HG02885 (cell line): ENCODE data around the gene GIMD1.
"Not testable (repeated sequence)": the region's sequence is repeated elsewhere in the genome, so short reads cannot be mapped to it uniquely, and the experiment has no call there.

Source experiments
- ATAC-seq: cut with Tn5 transposase; IDR thresholded peaks from one replicate; pipeline ENCODE4 v1.9.1; 2021; ENCODE audit warnings: mild to moderate bottlenecking; ENCODE audit not compliant: unreplicated experiment, poor library complexity

The GIMD1 gene

DNA sequence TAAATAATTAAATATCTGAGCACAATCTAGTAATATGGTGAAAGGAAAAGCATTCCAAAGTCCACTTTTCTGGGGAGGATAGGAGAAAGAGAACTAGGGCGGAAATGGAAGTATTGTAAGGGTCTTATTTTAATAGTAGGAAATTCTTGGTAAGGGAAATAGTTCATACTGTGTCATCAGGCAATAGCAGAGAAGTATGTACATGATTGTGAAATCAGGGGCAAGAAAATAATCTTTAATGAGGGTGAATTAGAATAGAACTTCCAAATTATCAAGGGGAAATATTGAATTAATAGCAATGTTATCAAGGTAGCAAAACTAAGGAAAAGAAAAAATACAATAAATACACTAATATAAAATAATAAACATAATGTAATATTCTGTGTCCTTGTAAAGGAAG is 14.8 kb downstream of the GIMD1 start:
- ATAC-seq: no peak

DNA sequence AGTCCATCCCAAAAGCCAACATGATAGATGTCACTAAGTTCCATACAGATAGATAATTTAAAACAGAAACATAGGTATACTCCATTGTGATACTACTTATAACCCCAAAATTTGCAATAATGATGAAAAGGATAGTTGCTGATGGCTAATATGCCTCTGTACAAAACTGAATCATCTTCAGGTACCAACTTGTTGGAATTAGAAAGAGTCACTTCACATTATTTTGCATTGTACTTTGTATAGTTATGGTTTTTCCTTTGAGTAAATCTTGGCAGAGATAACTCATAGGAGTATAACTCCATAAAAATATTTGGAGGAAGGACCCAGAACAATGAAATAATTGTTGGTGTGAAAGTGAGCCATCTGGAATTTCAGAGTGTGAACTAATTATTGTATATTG is 17.6 kb downstream of the GIMD1 start:
- ATAC-seq: no peak

DNA sequence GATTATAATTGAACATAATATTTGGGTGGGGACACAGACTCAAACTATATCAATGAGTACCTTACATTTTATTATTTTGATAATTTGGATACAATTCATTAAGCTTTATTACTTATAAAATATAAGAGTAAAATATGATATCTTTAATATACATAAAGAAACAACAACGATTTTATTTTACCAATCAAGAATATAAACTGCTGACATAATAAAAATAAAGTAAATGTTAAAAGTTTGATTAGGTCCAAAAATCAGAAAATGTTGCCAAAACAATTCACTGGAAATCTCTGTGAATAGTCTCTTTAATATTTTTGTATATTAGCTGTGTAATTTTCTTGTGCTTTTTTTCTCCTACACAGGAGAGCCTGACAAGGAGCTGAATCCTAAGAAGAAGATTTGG is 21.4 kb downstream of the GIMD1 start:
- ATAC-seq: no peak

DNA sequence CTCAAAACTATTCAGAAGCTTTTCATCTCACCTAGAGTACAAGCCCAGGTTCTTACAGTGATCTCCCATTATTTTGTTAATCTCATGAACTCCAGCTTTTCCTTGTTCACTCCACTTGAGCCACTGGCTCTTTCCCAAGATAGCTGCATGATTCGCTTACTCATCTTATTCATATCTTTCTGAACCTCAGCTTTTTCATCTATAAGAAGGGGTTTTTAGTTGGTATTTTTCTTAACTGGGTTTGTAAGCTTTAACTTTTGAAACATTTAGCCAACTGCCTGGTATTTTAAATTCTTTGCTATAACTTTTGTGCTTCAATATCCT is 24.0 kb downstream of the GIMD1 start:
- ATAC-seq: no peak

DNA sequence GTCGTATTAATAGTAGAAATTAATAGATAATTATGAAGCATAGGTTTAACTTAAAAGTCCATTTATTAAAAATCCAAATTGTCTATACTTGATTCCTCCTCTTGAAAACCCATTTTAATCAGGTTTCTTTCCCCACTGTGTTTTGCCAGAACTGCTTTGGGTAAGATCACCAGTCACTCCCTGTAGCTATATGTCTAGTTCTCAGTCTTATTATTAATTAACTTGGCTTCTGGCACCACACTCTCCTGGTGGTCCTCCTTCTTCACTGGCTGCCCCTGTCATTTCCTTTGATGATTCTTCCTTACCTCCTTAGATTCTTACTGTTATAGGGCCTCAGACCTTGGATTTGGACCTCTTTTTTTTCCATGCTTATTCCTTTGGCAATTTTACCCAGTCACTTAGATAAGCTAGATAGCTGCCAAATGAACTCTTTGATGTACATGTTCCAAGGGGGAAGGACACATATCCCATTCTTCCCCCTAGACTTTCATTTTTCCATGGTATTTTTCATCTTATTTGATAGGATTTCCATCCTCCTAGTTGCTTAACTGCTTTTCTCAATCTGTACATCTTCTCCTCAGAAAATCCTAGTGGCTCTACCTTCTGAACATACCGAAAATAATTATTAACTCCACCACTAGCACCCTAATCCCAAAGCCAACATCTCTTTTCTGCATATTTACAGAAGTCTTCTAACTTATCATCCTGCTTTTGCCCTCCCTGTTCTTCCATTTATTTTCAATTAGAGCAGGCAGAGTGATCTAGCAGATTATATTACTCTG is 24.5 kb downstream of the GIMD1 start:
- ATAC-seq: no peak

DNA sequence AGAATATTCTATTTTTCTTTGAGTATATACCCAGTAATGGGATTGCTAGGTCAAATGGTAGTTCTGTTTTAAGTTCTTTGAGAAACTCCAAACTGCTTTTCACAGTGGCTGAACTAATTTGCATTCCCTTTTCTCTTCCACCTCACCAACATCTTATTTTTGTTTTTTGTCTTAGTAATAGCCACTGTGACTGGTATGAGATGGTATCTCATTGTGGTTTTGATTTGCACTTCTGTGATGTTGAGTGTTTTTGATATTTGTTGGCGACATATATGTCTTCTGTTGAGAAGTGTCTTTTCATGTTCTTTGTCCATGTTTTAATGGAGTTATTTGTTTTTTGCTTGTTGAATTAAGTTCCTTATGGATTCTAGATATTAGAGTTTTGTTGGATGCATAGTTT is 27.8 kb downstream of the GIMD1 start:
- no peak for ATAC-seq

DNA sequence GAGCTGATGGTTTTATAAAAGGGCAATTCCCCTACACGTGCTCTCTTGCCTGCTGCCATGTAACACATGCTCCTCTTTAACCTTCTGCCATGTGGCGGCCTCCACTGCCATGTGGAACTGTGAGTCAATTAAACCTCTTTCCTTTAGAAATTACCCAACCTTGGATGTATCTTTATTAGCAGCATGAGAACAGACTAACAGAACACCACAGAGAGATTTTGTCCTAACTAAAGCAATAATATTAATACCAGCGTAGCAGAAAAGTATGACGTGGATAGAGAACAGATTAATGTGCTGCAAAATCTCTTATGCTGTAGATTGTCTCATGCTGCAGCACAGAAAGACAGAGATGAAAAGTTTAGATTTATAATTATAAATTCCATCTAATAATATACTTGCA is 29.1 kb downstream of the GIMD1 start:
- no peak for ATAC-seq

DNA sequence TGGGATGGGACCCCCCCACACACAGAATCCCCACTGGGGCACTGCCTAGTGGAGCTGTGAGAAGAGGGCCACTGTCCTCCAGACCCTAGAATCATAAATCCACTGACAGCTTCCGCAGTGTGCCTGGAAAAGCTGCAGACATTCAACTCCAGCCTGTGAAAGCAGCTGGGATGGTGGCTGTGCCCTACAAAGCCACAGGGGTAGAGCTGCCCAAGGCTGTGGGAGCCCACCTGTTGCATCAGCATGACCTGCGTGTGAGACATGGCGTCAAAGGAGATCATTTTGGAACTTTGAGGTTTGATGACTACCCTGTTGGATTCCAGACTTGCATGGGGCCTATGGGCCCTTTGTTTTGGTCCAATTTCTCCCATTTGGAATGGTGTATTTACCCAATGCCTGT is 29.9 kb downstream of the GIMD1 start:
- ATAC-seq: no peak

DNA sequence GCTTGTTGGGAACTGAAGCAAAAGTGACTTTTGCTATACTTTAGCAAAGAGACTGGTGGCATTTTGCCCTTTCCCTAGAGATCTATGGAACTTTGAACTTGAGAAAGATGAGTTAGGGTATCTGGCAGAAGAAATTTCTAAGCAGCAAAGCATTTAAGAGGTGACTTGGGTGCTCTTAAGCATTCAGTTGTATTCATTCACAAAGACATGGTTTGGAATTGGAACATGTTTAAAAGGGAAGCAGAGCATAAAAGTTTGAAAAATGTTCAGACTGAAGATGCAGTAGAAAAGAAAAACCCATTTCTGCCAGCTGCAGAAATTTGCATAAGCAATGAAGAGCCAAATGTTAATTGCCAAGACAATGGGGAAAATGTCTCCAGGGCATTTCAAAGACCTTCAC is 30.7 kb downstream of the GIMD1 start:
- ATAC-seq: no peak

DNA sequence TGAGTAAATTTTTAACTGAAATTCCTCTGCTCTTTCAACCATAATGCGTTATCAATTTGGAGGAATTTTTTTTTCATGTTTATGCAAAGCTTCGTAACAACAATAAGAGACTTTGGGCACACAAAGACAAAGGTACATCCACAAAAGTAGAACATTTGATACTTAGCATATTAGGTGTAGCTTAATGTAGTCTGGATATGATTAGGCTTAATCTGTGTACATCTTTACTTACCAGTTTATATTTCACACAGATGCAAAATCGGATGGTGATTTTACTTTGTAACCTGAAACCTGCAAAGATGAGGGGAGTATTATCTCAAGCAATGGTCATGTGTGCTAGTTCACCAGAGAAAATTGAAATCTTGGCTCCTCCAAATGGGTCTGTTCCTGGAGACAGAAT is 32.0 kb downstream of the GIMD1 start:
- ATAC-seq: no peak

DNA sequence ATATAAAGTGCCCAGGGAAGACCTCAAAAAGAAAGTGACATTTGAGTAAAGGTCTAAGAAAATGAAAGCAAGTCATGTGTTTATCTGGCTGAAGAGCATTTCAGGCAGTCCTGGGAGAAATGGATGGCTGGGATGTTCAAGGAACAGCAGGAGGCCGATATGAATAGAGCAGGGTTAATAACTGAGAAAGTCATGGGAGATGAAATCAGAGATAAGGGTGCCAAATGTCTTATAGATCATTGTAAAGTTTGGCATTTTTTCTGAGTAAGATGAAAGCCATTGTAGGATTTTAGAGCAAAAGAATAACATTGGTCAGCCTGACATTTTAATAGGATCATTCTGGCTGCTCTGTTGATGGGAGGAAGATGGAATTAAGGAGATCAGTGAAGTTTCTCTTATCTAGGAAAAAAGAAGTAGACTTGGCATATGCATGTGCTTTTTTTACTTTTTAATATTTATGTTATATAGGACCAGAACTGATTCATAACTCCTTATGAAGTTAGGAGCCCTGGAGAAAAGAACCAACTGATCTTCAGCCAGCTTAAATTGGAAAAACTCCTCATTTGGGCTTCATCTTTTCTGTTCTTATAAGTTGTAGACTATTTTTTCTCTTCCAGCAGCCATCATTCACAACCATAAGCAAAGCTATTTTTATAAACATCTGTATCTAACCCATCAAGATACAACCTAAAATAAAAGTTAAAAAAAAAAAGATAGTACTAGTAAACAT is 33.7 kb downstream of the GIMD1 start:
- no peak for ATAC-seq

DNA sequence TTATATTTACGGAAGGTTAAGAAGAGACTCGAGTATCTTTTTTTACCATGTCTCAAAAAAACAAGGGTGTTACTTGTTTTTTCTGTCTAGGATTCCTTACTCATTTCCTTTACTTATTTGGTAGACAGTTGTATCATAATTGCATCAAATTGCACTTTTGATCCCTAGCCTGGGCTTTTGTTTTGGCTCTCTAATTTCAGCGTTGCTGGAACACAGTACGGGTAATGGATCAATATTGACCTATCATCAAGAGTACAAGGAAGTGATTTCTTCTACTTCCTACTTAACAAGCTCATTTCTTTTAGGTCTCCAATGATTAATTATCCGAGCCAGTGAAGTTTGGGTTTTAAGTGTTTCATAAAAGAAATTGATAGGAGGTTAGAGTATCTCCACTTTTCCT is 35.4 kb downstream of the GIMD1 start:
- no peak for ATAC-seq

DNA sequence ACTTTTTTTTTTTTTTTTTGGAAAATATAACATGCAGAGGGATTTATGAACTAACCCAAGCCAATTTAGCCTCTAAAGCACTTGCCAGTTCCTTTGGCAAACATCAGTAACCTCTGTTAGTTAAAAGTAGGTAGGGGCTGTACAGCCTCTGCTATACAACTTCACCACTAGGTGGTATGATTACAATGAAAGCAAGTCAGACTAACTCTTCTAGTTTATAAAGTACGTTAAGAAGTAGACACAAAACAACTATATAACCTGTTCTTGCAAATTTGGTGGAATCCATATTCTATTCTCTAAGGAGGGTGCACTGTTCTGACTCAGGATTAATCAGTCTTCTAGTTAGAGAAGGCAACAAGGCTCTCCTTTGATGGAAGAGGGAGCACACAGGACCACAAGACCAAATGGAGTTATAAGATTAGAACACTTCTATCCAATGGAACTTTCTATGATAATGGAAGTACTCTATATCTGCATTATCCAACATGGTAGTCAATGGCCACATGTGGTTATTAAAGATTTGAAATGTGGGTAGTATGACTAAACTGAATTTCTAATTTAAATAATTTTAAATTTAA is 39.4 kb downstream of the GIMD1 start:
- peak; percentile 92 for ATAC-seq

DNA sequence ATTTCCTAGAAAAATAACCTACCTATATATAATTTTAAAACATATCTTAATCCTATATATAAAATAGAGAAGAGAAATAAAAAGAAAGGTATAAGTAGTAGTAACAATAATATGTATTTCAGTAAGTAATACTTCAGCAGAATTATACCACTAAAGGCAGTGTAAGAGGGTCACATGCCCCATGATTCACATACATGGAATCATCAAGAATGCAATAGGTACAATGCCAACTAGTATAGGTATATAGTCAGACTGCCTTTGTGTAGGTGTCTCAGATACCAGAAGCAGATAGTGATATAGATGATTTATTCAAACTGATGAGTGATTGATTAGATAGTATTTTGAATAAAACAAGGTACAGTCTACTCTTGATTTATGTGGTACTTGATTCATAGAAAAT is 42.8 kb downstream of the GIMD1 start:
- no peak for ATAC-seq

DNA sequence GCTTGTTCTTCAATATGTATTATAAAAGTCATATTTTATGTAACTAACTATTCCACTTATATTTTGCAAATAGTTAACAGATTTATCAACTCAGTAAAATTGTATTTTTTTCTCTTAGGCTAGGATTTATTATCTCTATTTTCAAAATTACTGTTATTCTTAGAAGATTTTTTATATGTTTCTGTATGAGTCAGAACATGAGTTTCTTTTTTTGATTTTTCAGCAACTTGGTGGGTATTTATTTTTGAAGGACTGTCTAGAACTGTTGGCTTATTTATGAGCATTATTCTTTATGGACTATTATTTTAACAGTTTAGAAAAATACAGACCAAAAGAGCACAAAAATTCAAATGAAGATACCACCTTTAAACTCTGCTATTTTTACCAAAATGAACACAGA is 45.5 kb downstream of the GIMD1 start:
- peak; percentile 36 for ATAC-seq

DNA sequence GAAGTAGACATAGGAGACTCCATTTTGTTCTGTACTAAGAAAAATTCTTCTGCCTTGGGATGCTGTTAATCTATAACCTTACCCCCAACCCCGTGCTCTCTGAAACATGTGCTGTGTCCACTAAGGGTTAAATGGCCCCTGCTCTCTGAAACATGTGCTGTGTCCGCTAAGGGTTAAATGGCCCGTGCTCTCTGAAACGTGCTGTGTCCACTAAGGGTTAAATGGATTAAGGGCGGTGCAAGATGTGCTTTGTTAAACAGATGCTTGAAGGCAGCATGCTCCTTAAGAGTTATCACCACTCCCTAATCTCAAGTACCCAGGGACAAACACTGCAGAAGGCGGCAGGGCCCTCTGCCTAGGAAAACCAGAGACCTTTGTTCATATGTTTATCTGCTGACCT is 46.8 kb downstream of the GIMD1 start:
- ATAC-seq: not testable (repeated sequence)

DNA sequence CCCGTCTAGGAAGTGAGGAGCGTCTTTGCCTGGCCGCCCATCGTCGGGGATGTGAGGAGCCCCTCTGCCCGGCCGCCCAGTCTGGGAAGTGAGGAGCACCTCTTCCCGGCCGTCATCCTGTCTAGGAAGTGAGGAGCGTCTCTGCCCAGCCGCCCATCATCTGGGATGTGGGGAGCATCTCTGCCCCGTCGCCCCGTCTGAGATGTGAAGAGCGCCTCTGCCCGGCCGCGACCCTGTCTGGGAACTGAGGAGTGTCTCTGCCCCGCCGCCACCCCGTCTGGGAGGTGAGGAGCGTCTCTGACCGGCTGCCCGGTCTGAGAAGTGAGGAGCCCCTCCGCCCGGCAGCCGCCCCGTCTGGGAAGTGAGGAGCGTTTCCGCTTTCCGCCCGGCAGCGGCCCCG is 47.4 kb downstream of the GIMD1 start:
- ATAC-seq: not testable (repeated sequence)

DNA sequence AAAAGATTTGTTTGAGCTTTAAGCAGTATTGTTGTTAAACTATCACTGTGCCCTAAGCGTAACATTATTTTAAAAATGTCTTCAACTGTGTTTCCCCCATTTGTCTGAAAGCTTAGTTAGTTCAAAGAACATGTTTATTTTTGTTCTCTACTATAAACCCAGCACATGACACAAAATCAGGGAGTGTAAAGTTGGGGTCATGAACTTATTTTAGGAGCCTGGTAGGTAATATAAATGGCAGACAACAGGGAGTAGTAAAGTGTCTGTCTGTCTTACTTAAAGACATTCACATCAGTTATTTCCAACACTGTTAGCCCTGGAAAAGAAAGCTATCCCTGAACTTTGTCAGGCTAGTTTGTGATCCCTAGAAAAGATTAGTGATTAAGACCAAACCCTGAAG is 48.3 kb downstream of the GIMD1 start:
- ATAC-seq: no peak

DNA sequence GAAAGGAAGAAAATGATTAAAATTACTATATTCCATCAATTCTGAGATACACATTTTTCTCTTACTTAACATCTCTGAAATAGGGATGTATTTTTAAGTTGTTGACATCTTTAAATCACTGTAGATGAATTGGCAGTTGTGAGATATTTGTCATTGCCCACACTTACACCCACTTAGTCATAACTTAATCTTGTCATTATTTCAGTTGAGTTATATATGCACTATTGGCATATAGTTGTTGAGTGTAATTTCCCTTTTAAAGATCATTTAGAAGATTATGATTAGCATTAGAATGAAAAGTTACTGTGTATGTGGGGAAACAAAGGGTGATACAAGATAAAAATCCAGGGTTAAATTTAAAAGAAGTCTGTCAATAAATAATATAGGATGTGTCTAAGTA is 50.1 kb downstream of the GIMD1 start:
- ATAC-seq: no peak

DNA sequence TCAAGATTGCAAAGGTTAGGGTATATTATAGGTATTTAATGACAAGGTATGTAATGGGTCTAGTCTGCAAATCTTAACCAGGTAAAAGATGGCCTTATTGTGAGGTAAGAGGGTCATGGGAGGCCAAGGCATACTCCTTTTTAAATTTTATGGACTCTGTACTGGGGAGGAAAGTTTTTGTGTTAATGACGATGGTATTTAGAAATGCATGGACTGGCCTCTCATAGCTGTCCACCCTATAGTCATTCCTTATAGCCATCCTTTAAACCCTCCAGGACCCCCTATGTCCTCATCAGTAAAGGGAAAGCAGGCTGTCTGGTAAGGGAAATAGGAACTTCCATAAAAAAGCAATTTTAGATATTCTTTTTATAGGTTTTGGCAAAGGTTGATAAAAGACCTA is 50.8 kb downstream of the GIMD1 start:
- ATAC-seq: no peak

DNA sequence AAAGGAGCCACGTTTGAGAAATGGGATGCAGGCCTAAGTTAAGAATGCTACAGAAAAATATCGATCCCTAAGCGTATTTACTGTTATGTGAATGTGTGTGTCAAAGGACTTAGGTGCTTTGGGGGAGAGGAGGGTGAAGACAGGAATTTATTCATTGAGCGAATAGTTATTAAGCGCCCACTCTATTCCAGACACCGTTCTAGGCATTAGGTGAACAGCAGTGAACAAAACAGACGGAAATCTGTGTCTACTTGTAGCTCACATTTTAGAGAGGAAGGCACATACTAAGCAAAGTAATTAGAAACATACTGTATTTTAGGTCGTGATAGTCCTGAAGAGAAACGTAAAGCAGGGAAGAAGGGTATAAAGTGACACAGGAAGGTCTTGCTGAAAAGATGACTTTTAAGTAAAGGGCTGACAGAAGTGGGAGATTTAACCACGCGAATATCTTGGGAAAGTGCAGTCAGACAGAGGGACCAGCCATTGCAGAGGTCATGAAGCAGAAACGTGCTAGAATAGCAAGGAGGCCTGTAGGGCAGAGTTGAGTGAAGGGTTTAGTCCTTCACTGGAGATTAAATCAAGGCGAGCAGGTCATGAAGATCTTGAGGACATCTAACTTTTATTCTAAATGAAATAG is 51.7 kb downstream of the GIMD1 start:
- peak; percentile 1 for ATAC-seq
